Uterus (tissue), 2 donors: ENCODE measurements around the gene DOCK6.

Experiments
- CTCF ChIP-seq, 4 experiments: fragments of 200-600 bp in 2 of 4; fragments of 450-650 bp in 2 of 4; sonication (generic) in 2 of 4; IDR thresholded peaks; one replicate each; pipeline ENCODE4 v1.5.1; 2016 to 2019; ENCODE audit warnings: antibody characterized with exemption in 4 of 4, mild to moderate bottlenecking in 2 of 4, moderate library complexity in 1 of 4
- POLR2A ChIP-seq, 2 donors: fragments of 450-650 bp; IDR thresholded peaks; one replicate each; pipeline ENCODE4 v1.6.1; 2016; ENCODE audit warnings: antibody characterized with exemption in 2 of 2, mild to moderate bottlenecking in 1 of 2, moderate library complexity in 1 of 2

DNA sequence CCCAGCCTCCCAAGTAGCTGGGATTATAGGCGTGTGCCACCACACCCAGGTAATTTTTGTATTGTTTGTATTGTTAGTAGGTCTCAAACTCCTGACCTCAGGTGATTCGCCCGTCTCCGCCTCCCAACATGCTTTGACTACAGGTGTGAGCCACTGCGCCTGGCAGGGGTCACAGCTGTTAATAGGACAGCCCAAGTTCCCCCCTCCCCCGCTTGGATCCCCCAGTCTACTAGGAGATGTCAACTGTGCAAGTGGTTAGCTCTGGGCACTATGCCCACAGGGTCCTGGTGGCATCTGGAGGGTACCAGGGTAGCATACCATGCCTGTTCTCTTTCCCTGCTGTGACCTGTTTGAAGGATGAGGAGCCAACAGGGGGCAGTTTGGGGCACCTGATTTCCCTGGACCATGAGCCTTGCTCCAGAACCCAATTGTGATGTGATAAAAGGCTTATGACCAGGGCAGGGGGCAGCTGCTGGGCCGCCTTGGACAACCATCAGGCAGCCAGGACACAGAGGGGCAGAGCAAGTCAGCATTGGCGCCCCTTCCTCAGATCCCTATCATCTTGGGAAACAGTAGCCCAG is 33.4 kb upstream of the DOCK6 start, which contains the start of gene TSPAN16:
- TF ChIP-seq CTCF (IDR thresholded peaks at IDR 0.05) = no peak
- TF ChIP-seq POLR2A (IDR thresholded peaks at IDR 0.05) = no peak
